Measurements from ENCODE around the gene TMEM179B. TPM values are rescaled to one million over a fixed set of nuclear protein-coding genes. Genes with fewer than 3 reads are reported as not detected.

The TMEM179B gene
- polyA plus RNA-seq, 3 donors: 95.8 to 236 (median 220) TPM

DNA sequence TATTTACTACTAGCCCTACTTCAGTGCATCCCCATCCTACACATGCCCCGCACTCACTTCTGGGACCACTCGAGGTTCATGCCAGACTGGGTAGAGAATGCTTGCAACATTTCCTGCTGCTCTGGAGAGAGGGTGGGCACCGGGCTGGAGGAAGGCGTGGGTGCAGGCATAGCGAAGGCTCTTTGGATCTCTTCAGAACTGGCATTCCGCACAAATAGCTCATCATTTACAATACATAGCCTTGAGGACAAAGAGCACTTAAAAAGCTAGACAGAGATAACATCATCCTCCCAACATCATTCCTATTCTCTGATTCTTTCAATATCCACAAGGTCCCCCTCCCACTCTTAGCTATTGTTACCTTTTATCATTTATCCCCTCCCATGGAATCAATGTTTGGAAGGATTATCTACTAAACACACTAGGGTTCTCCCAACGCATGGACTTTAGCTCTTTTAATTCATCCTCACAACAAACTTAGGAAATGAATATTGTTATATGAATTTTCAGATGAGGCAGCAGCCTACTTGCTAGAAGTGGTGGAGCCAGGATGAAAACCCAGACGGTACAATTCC is 7.1 kb downstream of the TMEM179B start:
- H2AFZ ChIP-seq (ENCODE audit: insufficient read depth, low read depth, low read length, poor library complexity, severe bottlenecking): no peak overlapping the region
- H3K9ac ChIP-seq (ENCODE audit: insufficient read depth, low read length, poor library complexity, severe bottlenecking): no peak overlapping the region
- H3K27me3 ChIP-seq (ENCODE audit: control insufficient read depth in 2 of 2, insufficient read depth in 2 of 2, low read length in 2 of 2): no peaks in the 10 kb centered on the region
- peaks cover 73% of the 10 kb centered on the region for H4K20me1 ChIP-seq (ENCODE audit: insufficient read depth, low read length)
- peaks cover 30% of the 10 kb centered on the region for H3K4me1 Mint-ChIP-seq
- no peak for TF ChIP-seq CTCF (IDR thresholded peaks at IDR 0.05)
- H3K9me3 ChIP-seq (replicated peaks in 1 of 2; ENCODE audit: control insufficient read depth in 1 of 2, insufficient read depth in 1 of 2, low read length in 2 of 2): no peaks in the 10 kb centered on the region
- H3K4me3 Mint-ChIP-seq: no peak overlapping the region
- peaks cover 0 to 1% (median 0%) of the 10 kb centered on the region in 3 donors for H3K27me3 Mint-ChIP-seq (ENCODE audit: low read depth in 3 of 3)
- intact Hi-C loops (cut with micrococcal nuclease): no loop called here
- H3K27ac Mint-ChIP-seq: peak overlapping the region in 2 of 7 donors; percentile 61 to 63
- H3K9me3 Mint-ChIP-seq: no peaks in the 10 kb centered on the region
- no peak overlapping the region for H3K4me2 ChIP-seq (replicated peaks; ENCODE audit: extremely low read depth, low read length, poor library complexity, severe bottlenecking)
- peak overlapping the region in 1 of 2 donors; percentile 36 for H3K27ac ChIP-seq (ENCODE audit: low read depth in 1 of 2, low read length in 2 of 2)
- H3K36me3 Mint-ChIP-seq: peaks cover 75 to 85% of the 10 kb centered on the region in 2 donors
- peaks cover 77% of the 10 kb centered on the region for H3K79me2 ChIP-seq (ENCODE audit: insufficient read depth, low read length)
- peaks cover 23 to 38% of the 10 kb centered on the region in 2 donors for H3K4me1 ChIP-seq (ENCODE audit: control insufficient read depth in 1 of 2, insufficient read depth in 2 of 2, low read length in 2 of 2)
- no peak overlapping the region for H3K4me3 ChIP-seq (replicated peaks in 1 of 3; ENCODE audit: low read depth in 2 of 3, low read length in 3 of 3)
- WGBS (ENCODE audit: insufficient coverage): 83% methylated on average over 2 of the region's 8 CpGs
- peak in 1 of 3 donors; percentile 1 for DNase-seq
- H3K36me3 ChIP-seq (replicated peaks in 1 of 2; ENCODE audit: control insufficient read depth in 1 of 2, insufficient read depth in 2 of 2, low read length in 2 of 2): peaks cover 82 to 88% of the 10 kb centered on the region in 2 donors

- 98% methylated on average over 5 of the region's 7 CpGs for WGBS (ENCODE audit: insufficient coverage)
- intact Hi-C loops (cut with micrococcal nuclease): no loop called here
Measured at GRCh38 chr11:62796281-62796680, 9.1 kb downstream of the TMEM179B start.

More at GRCh38 chr11:62796281-62796680, 9.1 kb downstream of the TMEM179B start:
- H3K27ac Mint-ChIP-seq: peak overlapping the region in 1 of 7 donors; percentile 21
- Histone ChIP-seq H3K9me3 (replicated peaks in 1 of 2; ENCODE audit: control insufficient read depth in 1 of 2, insufficient read depth in 1 of 2, low read length in 2 of 2) (no peaks in the 10 kb centered on the region), H3K36me3 (replicated peaks in 1 of 2; ENCODE audit: control insufficient read depth in 1 of 2, insufficient read depth in 2 of 2, low read length in 2 of 2) (peaks cover 87 to 93% of the 10 kb centered on the region in 2 donors), H4K20me1 (ENCODE audit: insufficient read depth, low read length) (peaks cover 87% of the 10 kb centered on the region), H3K27ac (ENCODE audit: low read depth in 1 of 2, low read length in 2 of 2) (peak overlapping the region in 1 of 2 donors; percentile 0), H2AFZ (ENCODE audit: insufficient read depth, low read depth, low read length, poor library complexity, severe bottlenecking) (no peak overlapping the region), H3K9ac (ENCODE audit: insufficient read depth, low read length, poor library complexity, severe bottlenecking) (no peak overlapping the region), H3K79me2 (ENCODE audit: insufficient read depth, low read length) (peaks cover 77% of the 10 kb centered on the region), H3K4me3 (replicated peaks in 1 of 3; ENCODE audit: low read depth in 2 of 3, low read length in 3 of 3) (no peak overlapping the region), H3K4me1 (ENCODE audit: control insufficient read depth in 1 of 2, insufficient read depth in 2 of 2, low read length in 2 of 2) (peaks cover 10 to 20% of the 10 kb centered on the region in 2 donors), H3K4me2 (replicated peaks; ENCODE audit: extremely low read depth, low read length, poor library complexity, severe bottlenecking) (no peak overlapping the region), H3K27me3 (ENCODE audit: control insufficient read depth in 2 of 2, insufficient read depth in 2 of 2, low read length in 2 of 2) (no peaks in the 10 kb centered on the region)
- no peak for TF ChIP-seq CTCF (IDR thresholded peaks at IDR 0.05)
- H3K9me3 Mint-ChIP-seq: no peaks in the 10 kb centered on the region
- H3K4me1 Mint-ChIP-seq: peaks cover 10% of the 10 kb centered on the region
- DNase-seq: no peak
- H3K27me3 Mint-ChIP-seq (ENCODE audit: low read depth in 3 of 3): peaks cover 0 to 1% (median 0%) of the 10 kb centered on the region in 3 donors
- no peak overlapping the region for H3K4me3 Mint-ChIP-seq
- H3K36me3 Mint-ChIP-seq: peaks cover 79 to 90% of the 10 kb centered on the region in 2 donors

Data from CD14-positive monocyte (primary cell).